GM18511 (cell line): ENCODE measurements around the gene POC1A.
"Not testable (repeated sequence)": the region's sequence is repeated elsewhere in the genome, so short reads cannot be mapped to it uniquely, and the experiment has no call there.

Source experiments
- ATAC-seq: cut with Tn5 transposase; IDR thresholded peaks from one replicate; pipeline ENCODE4 v1.9.1; 2021; ENCODE audit warnings: mild to moderate bottlenecking, moderate library complexity; ENCODE audit not compliant: unreplicated experiment

POC1A gene

DNA sequence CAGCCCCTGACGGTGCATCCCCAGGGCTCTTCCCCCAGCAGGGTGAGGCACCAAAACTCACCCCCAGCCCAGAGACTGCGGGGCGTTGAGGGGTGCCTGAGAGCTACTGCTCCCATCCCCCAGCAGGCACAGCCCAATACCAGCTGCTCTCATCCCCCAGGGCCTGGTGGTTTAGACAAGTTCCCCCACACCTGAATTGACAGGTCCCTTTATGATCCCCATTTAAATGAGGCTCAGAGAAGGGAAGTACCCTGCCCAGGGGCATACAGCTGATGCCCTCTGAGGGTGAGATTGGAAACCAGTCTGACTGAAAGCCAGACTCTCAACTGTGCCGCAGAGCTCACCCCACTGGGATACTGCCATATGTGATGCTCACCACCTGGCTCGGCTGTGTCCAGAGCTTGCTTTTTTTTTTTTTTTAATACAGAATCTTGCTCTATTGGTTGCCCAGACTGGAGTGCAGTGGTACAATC is 118.0 kb downstream of the POC1A start:
- ATAC-seq = peak; percentile 91

DNA sequence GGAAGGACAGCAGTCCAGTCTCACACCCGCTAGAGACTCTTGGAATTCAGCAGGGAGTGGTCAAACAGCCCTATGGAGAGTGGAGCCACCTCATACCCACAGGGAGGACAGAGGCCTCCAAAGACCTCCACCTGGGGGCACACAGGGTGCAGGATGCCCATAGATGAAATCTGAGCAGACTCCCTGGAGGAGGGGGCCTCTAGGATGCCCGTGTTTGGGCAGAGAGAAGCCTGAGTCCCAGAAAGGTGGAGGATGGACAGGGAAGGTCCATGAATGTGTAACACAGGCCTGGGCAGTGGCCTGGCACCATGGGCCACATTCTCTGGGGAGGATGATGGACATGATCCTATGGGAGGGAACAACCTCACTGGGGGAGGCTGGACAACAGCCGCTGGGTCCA is 119.6 kb downstream of the POC1A start:
- ATAC-seq = no peak

DNA sequence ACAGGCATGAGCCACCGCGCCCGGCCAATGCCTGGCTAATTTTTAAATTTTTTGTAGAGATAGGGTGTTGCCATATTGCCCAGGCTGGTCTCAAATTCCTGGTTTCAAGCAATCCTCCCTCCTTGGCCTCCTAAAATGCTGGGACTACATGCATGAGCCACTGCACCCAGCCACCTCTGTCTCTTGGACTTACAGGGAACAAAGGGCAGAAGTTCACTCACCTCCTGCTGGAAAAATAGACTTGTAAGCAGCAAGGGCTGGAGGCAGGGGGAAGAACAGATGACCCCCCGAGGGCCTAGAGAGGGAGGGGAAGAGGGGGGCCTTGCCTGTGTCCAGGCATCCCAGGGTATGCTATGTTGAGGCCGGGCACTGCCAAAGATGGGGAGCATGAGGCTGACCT is 120.0 kb downstream of the POC1A start:
- no peak for ATAC-seq

DNA sequence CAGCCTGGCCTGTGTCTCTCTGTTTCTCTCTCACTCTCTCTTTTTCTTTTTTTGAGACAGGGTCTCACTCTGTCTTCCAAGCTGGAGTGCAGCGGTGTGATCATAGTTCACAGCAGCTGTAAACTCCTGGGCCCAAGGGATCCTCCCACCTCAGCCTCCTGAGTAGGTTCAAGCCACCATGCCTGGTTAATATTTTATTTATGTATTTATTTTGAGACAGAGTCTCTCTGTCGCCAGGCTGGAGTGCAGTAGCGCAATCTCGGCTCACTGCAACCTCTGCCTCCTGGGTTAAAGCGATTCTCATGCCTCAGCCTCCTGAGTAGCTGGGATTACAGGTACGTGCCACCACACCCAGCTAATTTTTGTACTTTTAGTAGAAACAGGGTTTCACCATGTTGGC is 120.5 kb downstream of the POC1A start:
- not testable (repeated sequence) for ATAC-seq

DNA sequence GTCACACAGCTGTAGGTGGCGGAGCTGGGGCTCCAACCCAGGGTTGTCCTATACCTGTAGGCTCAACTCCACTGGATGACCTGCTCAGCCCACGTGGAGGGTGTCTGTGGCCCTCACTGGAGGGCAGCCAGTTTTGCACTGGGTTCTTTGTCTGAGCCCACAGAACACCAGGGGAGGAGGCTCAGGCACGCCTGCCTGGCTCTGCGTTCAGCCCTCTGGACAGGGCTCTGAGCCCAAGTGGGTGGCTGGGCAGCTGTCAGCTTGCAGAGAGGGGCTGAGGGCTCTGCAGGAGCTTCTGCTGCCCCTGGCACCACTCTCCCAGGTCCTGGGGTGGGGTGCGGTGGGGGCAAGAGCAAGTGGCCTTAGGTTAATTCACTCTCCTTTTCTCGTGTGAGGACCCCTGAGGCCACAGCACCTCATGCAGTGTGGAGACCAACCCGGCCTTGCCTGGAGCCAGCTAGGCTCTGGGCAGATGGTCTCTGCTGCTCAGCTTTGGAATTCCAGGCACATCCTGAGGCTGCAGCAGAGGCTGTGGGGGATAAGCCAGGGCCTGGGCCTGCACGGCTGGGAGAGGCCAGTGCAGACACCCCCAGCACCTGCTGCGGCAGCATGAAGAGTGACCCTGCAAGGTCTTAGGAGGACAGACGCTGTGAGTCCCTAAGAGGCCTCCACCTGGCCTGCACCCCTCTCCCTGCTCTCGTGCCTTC is 121.4 kb downstream of the POC1A start:
- ATAC-seq = no peak

DNA sequence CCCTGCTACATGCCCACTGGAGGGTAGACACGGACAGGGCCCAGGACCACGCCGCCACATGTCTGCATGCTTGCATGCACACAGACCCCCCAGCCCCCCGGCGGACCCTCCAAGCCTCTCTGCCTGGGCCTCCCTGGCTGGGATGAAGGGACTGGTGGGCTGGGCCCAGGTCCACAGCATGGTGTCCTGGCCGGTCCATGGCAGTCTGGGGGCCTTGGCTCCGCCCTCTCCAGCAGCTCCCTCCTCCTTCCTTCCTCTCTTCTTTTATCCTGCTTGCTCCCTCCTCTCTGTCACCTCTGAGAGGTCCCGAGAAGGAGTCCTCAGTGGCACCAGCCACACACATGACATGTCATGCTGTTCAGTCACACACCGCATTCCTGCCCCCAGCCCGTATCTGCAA is 122.3 kb downstream of the POC1A start:
- no peak for ATAC-seq

DNA sequence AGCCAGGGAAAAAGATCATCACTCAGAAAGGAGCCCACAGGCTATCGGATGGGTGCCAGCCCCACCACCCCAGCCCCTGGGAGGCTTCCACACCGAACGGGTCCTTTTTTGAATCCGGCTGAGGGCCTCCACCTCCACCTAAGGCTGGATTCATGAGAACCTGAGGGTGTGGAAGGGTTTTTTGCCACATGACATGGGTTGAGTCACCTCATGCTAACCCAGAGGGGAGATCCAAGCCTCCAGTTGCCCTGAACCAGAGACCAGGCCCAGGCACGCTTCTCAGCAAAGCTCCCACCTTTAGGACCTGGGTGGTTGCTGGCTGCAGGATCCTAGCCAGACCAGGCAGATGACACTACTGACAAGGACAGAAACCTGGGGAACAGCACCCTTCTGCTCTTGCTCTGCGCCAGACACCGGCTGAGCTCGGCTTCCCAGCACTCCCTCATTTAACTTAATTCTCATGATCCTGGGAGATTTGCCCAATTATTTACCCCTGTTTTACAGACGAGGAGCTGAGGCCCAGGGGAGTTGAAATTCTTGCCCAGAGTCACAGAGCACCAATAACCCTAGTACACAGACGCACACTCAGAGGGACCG is 123.4 kb downstream of the POC1A start:
- no peak for ATAC-seq

DNA sequence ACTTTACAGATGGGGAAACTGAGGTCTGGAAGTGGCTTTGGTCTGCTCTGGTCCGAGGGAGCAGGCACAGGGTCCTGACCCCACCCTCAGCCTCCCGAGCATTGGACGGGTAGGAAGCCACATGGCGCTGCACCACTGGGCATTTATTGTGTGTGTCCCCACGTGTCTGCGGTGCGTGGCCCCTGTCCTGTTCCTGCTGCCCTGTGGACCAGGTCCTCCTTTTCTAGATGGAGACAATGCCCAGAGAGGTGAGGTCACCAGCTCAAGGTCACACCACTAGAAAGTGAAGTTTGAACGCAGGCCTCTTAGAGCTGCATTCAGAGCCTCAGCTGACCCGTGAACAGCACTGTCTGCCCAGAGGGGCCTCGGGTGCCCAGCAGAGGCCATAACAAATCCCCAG is 124.7 kb downstream of the POC1A start:
- ATAC-seq = no peak

DNA sequence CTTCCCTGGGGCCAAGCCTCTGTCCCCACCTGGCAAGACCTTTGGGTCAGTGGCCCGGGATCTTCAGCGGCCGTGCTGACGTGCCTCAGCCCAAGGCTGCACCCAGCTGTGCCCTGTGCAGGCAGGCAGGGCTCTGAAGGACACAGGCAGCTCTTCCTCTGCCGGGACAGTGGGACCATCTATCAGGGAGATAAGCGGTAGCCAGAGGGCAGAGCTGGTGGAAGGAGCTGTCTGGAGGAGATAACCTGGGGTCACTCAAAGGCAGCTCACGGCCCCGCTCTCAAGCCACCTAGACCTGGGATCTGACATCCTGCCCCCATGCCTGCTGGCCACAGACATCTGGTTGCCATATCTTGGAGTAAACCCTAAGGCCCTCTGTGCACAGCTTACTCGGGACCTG is 125.2 kb downstream of the POC1A start:
- ATAC-seq = no peak

DNA sequence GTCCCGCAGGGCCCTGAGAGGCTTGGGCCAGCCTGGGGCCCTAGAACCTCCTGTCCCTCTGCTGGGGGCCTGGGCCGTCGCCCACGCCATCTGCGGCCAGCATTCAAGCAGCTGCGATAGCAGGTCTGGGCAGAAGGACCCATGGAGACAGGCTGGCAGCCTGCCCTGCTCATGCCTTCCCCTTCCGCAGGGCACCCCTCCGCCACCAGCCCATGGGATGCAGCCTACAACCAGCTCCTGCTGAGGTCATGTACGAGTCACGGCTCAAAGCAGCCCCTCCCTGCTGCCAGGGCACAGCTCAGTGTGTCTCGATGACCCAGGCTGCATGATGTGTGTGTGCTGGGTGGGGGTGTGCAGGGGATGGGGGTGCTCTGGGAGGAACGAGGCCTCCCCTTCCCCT is 125.7 kb downstream of the POC1A start:
- ATAC-seq = no peak

DNA sequence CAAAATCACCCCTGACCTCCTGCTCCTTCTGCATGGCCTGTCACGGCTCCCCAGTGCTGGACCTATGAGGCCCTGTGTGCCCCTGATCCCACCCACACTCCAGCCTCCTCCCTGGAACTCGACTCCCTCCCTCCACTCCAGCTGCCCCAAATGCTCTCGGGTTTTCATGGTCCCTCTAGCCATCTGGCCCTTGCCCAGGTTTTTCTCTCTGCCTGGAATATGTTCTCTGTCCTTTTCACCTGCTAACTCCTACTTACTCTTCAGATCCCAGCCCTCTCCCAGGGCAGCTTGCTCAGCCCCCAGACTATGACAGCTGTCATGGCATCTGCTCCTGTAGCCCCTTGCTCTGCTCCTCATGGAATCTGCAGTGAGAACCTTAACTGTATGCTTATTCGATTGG is 128.2 kb downstream of the POC1A start:
- ATAC-seq = no peak

DNA sequence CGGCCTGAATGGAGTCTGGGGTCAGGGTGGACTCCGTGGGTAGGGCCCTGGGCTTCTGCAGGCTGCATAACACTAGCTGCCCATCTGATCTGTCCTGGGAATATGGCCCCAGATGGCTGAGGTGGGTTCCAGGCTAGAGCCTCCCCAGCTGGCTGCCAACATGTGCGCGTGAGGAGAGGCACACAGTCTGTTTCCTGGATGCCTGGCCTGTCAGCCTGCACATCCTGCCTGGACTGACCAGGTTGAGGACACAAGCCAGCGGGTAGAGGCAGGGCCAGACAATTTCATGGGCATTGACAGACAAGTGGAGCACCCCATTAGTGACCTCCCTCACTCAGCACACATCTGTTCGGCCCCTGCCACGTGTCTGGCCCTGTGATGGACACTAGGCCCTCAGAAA is 128.8 kb downstream of the POC1A start:
- no peak for ATAC-seq
